ENCODE results near the gene RALGAPA1.

DNA sequence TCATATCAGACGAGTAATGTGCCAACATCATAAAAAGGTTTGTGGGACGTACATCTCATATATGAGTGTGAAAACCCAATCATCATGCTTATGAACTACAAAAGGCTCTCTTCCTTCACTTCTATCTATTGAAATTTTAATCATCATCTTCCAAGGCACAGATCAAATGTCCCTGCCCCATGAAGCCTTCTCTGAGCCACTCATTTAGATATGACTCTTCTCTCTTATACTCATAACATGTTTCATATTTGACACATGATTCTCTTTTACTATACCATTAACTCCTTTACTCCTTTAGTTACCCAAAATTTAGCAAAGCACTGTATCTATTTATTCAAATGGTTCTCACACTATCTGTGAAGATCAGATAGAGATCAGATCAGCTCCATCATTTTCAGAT is 22.2 kb downstream of the RALGAPA1 start:
- TF ChIP-seq YY1 (IDR thresholded peaks at IDR 0.05): no peak
- TF ChIP-seq, protein P1, sequence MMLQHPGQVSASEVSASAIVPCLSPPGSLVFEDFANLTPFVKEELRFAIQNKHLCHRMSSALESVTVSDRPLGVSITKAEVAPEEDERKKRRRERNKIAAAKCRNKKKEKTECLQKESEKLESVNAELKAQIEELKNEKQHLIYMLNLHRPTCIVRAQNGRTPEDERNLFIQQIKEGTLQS (IDR thresholded peaks at IDR 0.05): no peak
- TF ChIP-seq, protein P2, sequence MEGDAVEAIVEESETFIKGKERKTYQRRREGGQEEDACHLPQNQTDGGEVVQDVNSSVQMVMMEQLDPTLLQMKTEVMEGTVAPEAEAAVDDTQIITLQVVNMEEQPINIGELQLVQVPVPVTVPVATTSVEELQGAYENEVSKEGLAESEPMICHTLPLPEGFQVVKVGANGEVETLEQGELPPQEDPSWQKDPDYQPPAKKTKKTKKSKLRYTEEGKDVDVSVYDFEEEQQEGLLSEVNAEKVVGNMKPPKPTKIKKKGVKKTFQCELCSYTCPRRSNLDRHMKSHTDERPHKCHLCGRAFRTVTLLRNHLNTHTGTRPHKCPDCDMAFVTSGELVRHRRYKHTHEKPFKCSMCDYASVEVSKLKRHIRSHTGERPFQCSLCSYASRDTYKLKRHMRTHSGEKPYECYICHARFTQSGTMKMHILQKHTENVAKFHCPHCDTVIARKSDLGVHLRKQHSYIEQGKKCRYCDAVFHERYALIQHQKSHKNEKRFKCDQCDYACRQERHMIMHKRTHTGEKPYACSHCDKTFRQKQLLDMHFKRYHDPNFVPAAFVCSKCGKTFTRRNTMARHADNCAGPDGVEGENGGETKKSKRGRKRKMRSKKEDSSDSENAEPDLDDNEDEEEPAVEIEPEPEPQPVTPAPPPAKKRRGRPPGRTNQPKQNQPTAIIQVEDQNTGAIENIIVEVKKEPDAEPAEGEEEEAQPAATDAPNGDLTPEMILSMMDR (IDR thresholded peaks at IDR 0.05; ENCODE audit: low read depth, low read length, missing input control): no peak
- TF ChIP-seq FOXA2 (IDR thresholded peaks at IDR 0.05): no peak
- TF ChIP-seq RAD21 (IDR thresholded peaks at IDR 0.05): no peak
- no peak for TF ChIP-seq TAF1 (conservative IDR thresholded peaks at IDR 0.05)
- TF ChIP-seq, protein P3, sequence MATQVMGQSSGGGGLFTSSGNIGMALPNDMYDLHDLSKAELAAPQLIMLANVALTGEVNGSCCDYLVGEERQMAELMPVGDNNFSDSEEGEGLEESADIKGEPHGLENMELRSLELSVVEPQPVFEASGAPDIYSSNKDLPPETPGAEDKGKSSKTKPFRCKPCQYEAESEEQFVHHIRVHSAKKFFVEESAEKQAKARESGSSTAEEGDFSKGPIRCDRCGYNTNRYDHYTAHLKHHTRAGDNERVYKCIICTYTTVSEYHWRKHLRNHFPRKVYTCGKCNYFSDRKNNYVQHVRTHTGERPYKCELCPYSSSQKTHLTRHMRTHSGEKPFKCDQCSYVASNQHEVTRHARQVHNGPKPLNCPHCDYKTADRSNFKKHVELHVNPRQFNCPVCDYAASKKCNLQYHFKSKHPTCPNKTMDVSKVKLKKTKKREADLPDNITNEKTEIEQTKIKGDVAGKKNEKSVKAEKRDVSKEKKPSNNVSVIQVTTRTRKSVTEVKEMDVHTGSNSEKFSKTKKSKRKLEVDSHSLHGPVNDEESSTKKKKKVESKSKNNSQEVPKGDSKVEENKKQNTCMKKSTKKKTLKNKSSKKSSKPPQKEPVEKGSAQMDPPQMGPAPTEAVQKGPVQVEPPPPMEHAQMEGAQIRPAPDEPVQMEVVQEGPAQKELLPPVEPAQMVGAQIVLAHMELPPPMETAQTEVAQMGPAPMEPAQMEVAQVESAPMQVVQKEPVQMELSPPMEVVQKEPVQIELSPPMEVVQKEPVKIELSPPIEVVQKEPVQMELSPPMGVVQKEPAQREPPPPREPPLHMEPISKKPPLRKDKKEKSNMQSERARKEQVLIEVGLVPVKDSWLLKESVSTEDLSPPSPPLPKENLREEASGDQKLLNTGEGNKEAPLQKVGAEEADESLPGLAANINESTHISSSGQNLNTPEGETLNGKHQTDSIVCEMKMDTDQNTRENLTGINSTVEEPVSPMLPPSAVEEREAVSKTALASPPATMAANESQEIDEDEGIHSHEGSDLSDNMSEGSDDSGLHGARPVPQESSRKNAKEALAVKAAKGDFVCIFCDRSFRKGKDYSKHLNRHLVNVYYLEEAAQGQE (IDR thresholded peaks at IDR 0.05): no peak
- TF ChIP-seq, protein P4, sequence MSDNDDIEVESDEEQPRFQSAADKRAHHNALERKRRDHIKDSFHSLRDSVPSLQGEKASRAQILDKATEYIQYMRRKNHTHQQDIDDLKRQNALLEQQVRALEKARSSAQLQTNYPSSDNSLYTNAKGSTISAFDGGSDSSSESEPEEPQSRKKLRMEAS (IDR thresholded peaks at IDR 0.05): no peak
- TF ChIP-seq GABPA (IDR thresholded peaks at IDR 0.05 in 1 of 2, conservative IDR thresholded peaks at IDR 0.05 in 1 of 2): no peak
- TF ChIP-seq, protein P5, sequence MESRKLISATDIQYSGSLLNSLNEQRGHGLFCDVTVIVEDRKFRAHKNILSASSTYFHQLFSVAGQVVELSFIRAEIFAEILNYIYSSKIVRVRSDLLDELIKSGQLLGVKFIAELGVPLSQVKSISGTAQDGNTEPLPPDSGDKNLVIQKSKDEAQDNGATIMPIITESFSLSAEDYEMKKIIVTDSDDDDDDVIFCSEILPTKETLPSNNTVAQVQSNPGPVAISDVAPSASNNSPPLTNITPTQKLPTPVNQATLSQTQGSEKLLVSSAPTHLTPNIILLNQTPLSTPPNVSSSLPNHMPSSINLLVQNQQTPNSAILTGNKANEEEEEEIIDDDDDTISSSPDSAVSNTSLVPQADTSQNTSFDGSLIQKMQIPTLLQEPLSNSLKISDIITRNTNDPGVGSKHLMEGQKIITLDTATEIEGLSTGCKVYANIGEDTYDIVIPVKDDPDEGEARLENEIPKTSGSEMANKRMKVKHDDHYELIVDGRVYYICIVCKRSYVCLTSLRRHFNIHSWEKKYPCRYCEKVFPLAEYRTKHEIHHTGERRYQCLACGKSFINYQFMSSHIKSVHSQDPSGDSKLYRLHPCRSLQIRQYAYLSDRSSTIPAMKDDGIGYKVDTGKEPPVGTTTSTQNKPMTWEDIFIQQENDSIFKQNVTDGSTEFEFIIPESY (IDR thresholded peaks at IDR 0.05): no peak
- TF ChIP-seq FOXA1 (IDR thresholded peaks at IDR 0.05): no peak
- TF ChIP-seq HNF4G (IDR thresholded peaks at IDR 0.05): no peak
